ENCODE measurements around the gene SATB1.
"Not testable (repeated sequence)": the region's sequence is repeated elsewhere in the genome, so short reads cannot be mapped to it uniquely, and the experiment has no call there.

The SATB1 gene

GRCh38 chr3:18424729-18425640 is at the start of gene SATB1:
Gene SATB1, minus strand, starts transcription at chr3:18425339. Its CDS starts 4,372 bp downstream, at chr3:18420967.
- H3K9ac ChIP-seq (ENCODE audit: low read depth, low read length): peak within 1 kb of the TSS; percentile 54
- H3K27ac ChIP-seq (ENCODE audit: low read depth, low read length): peak within 1 kb of the TSS; percentile 64

GRCh38 chr3:18474202-18474601 is 49.1 kb upstream of the SATB1 start:
- Histone ChIP-seq H3K4me1 (ENCODE audit: control insufficient read depth, insufficient read depth, low read length) (no peaks in the 10 kb centered on the region), H3K36me3 (ENCODE audit: control insufficient read depth, insufficient read depth, low read length) (no peaks in the 10 kb centered on the region), H3K9ac (ENCODE audit: low read depth, low read length) (no peak overlapping the region), H3K27ac (ENCODE audit: low read depth, low read length) (no peak overlapping the region), H3K9me3 (ENCODE audit: control insufficient read depth, insufficient read depth, low read length) (no peaks in the 10 kb centered on the region), H3K4me3 (ENCODE audit: low read depth, low read length) (no peak overlapping the region), H3K27me3 (ENCODE audit: control insufficient read depth, insufficient read depth, low read length) (no peaks in the 10 kb centered on the region)

More at GRCh38 chr3:18424729-18425640, at the start of gene SATB1:
- peak within 1 kb of the TSS; percentile 92 for H3K4me3 ChIP-seq (ENCODE audit: low read depth, low read length)
- H3K27me3 ChIP-seq (ENCODE audit: control insufficient read depth, insufficient read depth, low read length): peaks cover 8% of the 10 kb centered on the region
- peaks cover 34% of the 10 kb centered on the region for H3K4me1 ChIP-seq (ENCODE audit: control insufficient read depth, insufficient read depth, low read length)
- H3K9me3 ChIP-seq (ENCODE audit: control insufficient read depth, insufficient read depth, low read length): no peaks in the 10 kb centered on the region
- H3K36me3 ChIP-seq (ENCODE audit: control insufficient read depth, insufficient read depth, low read length): peaks cover 7% of the 10 kb centered on the region; the same call in 1 of the 2 replicates

DNA sequence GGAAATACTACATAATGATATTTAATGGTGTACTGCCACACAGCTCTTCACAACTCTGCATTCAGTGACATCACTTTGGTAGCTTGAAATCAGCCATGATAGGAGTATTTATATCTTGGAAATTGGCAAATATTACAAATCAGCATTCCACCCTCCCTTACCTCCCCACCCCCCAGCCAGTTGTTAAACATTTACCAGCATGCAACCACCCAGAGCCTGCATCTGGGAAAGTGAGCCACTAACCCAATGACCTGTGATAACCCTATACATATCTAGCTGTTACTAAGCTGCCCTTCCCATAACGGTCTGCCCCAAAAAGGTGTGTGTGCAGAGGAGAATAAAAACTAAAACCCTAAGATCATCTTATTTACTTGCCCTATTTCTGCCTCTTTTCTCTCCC is 44.6 kb upstream of the SATB1 start:
- Histone ChIP-seq H3K9me3 (ENCODE audit: control insufficient read depth, insufficient read depth, low read length) (no peaks in the 10 kb centered on the region), H3K36me3 (ENCODE audit: control insufficient read depth, insufficient read depth, low read length) (no peaks in the 10 kb centered on the region), H3K4me1 (ENCODE audit: control insufficient read depth, insufficient read depth, low read length) (no peaks in the 10 kb centered on the region), H3K4me3 (ENCODE audit: low read depth, low read length) (no peak overlapping the region), H3K27me3 (ENCODE audit: control insufficient read depth, insufficient read depth, low read length) (no peaks in the 10 kb centered on the region), H3K9ac (ENCODE audit: low read depth, low read length) (no peak overlapping the region), H3K27ac (ENCODE audit: low read depth, low read length) (no peak overlapping the region)

DNA sequence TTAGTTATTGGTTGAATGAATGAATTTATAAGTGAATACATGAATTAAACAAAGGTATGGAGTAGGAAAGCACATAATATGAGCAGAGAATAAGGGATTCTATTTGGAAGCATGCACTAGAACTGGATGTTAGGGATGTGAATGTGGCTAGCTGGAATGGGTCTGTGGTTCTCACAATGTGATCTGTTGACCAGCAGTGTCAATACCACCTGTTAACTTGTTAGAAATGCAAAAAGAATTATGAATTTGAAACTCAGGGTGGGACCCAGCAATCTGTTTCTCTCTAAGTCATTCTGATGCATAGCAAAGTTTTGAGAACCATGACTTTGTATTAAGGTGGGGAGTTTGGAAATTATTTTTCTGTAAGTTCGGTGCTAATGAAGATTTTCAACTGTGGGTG is 41.0 kb upstream of the SATB1 start:
- Histone ChIP-seq H3K27me3 (ENCODE audit: control insufficient read depth, insufficient read depth, low read length) (no peaks in the 10 kb centered on the region), H3K4me3 (ENCODE audit: low read depth, low read length) (no peak overlapping the region), H3K36me3 (ENCODE audit: control insufficient read depth, insufficient read depth, low read length) (no peaks in the 10 kb centered on the region), H3K9me3 (ENCODE audit: control insufficient read depth, insufficient read depth, low read length) (no peaks in the 10 kb centered on the region), H3K27ac (ENCODE audit: low read depth, low read length) (no peak overlapping the region), H3K4me1 (ENCODE audit: control insufficient read depth, insufficient read depth, low read length) (no peaks in the 10 kb centered on the region), H3K9ac (ENCODE audit: low read depth, low read length) (no peak overlapping the region)

DNA sequence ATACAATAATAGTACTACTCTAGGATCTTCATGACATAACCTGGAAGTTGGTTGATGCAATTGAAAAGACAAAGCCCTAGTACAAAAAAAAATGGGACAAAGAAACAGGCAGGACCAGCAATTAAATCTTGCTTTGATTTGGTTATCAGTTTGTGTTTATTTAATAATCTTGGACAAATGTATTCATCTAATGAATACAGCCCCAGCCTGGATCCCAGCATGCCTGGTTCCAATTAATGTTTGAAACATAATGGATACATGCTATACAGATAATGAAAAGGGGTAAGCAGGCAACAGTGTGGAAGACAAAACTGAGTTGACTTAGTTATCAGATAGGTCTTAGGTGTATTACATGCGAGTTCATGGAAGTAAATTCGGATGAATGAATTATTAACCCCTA is 29.6 kb upstream of the SATB1 start:
- no peak overlapping the region for H3K27ac ChIP-seq (ENCODE audit: low read depth, low read length)

GRCh38 chr3:18449618-18450017 is 24.5 kb upstream of the SATB1 start:
- not testable (repeated sequence) for H3K9me3 ChIP-seq (ENCODE audit: control insufficient read depth, insufficient read depth, low read length); H3K4me3 ChIP-seq (ENCODE audit: low read depth, low read length); H3K9ac ChIP-seq (ENCODE audit: low read depth, low read length); H3K27me3 ChIP-seq (ENCODE audit: control insufficient read depth, insufficient read depth, low read length); H3K27ac ChIP-seq (ENCODE audit: low read depth, low read length); H3K36me3 ChIP-seq (ENCODE audit: control insufficient read depth, insufficient read depth, low read length)
- H3K4me1 ChIP-seq (ENCODE audit: control insufficient read depth, insufficient read depth, low read length): peaks cover 14% of the 10 kb centered on the region

More for the DNA sequence above, 29.6 kb upstream of the SATB1 start:
- Histone ChIP-seq H3K9ac (ENCODE audit: low read depth, low read length) (no peak overlapping the region), H3K9me3 (ENCODE audit: control insufficient read depth, insufficient read depth, low read length) (no peaks in the 10 kb centered on the region), H3K4me1 (ENCODE audit: control insufficient read depth, insufficient read depth, low read length) (peaks cover 6% of the 10 kb centered on the region; the same call in 1 of the 2 replicates), H3K4me3 (ENCODE audit: low read depth, low read length) (no peak overlapping the region), H3K36me3 (ENCODE audit: control insufficient read depth, insufficient read depth, low read length) (no peaks in the 10 kb centered on the region), H3K27me3 (ENCODE audit: control insufficient read depth, insufficient read depth, low read length) (no peaks in the 10 kb centered on the region)

DNA sequence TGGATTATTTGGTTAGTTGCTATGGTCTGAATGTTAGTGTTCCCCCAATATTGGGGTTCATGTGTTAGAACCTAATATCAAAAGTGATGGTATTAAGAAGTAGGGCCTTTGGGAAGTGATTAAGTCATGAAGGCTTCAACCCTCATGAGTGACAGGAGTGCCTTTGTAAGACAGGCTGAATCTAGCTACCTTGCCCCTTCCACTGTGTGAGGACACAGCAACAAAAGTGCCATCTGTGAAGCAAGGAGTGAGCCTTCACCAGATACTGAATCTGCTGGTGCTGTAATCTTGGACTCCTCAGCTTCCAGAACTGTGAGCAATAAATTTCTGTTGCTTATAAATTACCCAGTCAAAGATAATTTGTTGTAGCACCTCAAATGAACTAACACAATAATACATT is 22.6 kb upstream of the SATB1 start:
- H3K27me3 ChIP-seq (ENCODE audit: control insufficient read depth, insufficient read depth, low read length): peaks cover 27% of the 10 kb centered on the region
- H3K27ac ChIP-seq (ENCODE audit: low read depth, low read length): no peak overlapping the region
- H3K9me3 ChIP-seq (ENCODE audit: control insufficient read depth, insufficient read depth, low read length): no peaks in the 10 kb centered on the region
- H3K4me3 ChIP-seq (ENCODE audit: low read depth, low read length): no peak overlapping the region
- no peak overlapping the region for H3K9ac ChIP-seq (ENCODE audit: low read depth, low read length)
- no peaks in the 10 kb centered on the region for H3K36me3 ChIP-seq (ENCODE audit: control insufficient read depth, insufficient read depth, low read length)
- peaks cover 20% of the 10 kb centered on the region for H3K4me1 ChIP-seq (ENCODE audit: control insufficient read depth, insufficient read depth, low read length)

- peak overlapping the region; percentile 54 for H3K4me3 ChIP-seq (ENCODE audit: low read depth, low read length)
- peaks cover 20% of the 10 kb centered on the region for H3K4me1 ChIP-seq (ENCODE audit: control insufficient read depth, insufficient read depth, low read length)
- H3K27me3 ChIP-seq (ENCODE audit: control insufficient read depth, insufficient read depth, low read length): peaks cover 41% of the 10 kb centered on the region
- no peaks in the 10 kb centered on the region for H3K36me3 ChIP-seq (ENCODE audit: control insufficient read depth, insufficient read depth, low read length)
- H3K27ac ChIP-seq (ENCODE audit: low read depth, low read length): no peak overlapping the region
- H3K9ac ChIP-seq (ENCODE audit: low read depth, low read length): no peak overlapping the region
- H3K9me3 ChIP-seq (ENCODE audit: control insufficient read depth, insufficient read depth, low read length): no peaks in the 10 kb centered on the region
Observed at GRCh38 chr3:18446149-18446825, 21.1 kb upstream of the SATB1 start.

DNA sequence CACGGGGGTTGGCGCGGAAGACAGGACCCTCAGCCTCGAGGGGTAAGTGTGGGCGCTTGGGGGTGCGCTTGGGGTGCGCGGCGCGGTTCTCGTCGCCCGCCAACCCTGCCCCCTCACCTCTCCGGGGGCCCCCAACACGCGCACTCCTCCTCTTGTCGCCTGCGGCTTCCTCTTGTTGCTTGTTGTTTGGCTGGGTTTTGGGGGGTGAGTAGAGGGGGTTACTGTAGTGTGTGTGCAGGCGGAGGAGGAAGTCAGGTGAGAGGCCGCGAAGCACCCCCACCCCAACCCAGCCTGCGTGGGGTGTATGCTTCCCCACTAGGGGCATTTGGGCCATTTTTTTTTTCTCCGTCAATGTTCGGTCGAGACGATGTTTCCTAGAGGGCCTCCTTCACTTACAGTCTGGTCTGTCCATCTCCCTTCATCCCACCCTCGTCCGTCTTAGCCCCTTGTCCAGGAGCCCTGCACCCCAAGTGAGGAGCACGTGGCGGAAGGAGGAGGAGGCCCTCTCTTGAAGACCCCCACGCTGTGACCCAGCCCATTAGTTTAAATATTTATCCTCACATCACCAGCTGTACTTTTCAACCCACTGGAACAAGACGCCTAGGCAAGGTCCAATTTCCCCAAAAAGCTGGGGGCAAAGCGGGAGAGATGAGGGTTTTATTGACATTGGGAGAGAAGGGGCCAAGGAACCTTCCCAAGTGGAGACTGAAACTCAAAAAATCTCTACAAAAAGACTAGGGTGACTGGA is 20.4 kb upstream of the SATB1 start:
- H3K4me3 ChIP-seq (ENCODE audit: low read depth, low read length): peak overlapping the region; percentile 54
- H3K36me3 ChIP-seq (ENCODE audit: control insufficient read depth, insufficient read depth, low read length): no peaks in the 10 kb centered on the region
- no peak overlapping the region for H3K9ac ChIP-seq (ENCODE audit: low read depth, low read length)
- no peaks in the 10 kb centered on the region for H3K9me3 ChIP-seq (ENCODE audit: control insufficient read depth, insufficient read depth, low read length)
- peaks cover 15% of the 10 kb centered on the region for H3K4me1 ChIP-seq (ENCODE audit: control insufficient read depth, insufficient read depth, low read length)
- no peak overlapping the region for H3K27ac ChIP-seq (ENCODE audit: low read depth, low read length)
- peaks cover 41% of the 10 kb centered on the region for H3K27me3 ChIP-seq (ENCODE audit: control insufficient read depth, insufficient read depth, low read length)

- Histone ChIP-seq H3K9ac (ENCODE audit: low read depth, low read length) (peak overlapping the region; percentile 40; the same call in 1 of the 2 replicates), H3K4me1 (ENCODE audit: control insufficient read depth, insufficient read depth, low read length) (peaks cover 15% of the 10 kb centered on the region), H3K27me3 (ENCODE audit: control insufficient read depth, insufficient read depth, low read length) (peaks cover 41% of the 10 kb centered on the region), H3K9me3 (ENCODE audit: control insufficient read depth, insufficient read depth, low read length) (no peaks in the 10 kb centered on the region), H3K4me3 (ENCODE audit: low read depth, low read length) (peak overlapping the region; percentile 74), H3K27ac (ENCODE audit: low read depth, low read length) (no peak overlapping the region), H3K36me3 (ENCODE audit: control insufficient read depth, insufficient read depth, low read length) (no peaks in the 10 kb centered on the region)
Observed at GRCh38 chr3:18444595-18445400, 19.7 kb upstream of the SATB1 start.

All from HUES48 (cell line).